PC-3 (cell line): ENCODE measurements around the gene PADI4. TPM values are rescaled to one million over a fixed set of nuclear protein-coding genes. Genes with fewer than 3 reads are reported as not detected.

ENCODE experiments used
- ATAC-seq: fragments of 200-7000 bp; cut with Tn5 transposase; 2 replicates; pipeline ENCODE4 v1.9.1; 2020; ENCODE audit warnings: mild to moderate bottlenecking, moderate library complexity
- BruUV-seq: library from RNA; stranded (reverse); fragments of 400-500 nt; replicated peaks from 2 replicates; lab custom pipeline; 2021; lab: Mats Ljungman, UMichigan
- CTCF ChIA-PET: fragments of 300-600 bp; sonication (Branson Sonifier 250); formaldehyde crosslinking; loops from one replicate; lab custom pipeline; 2022; ENCODE audit warnings: antibody characterized with exemption; lab: Charles Lee
- POLR2A ChIA-PET: fragments of 300-600 bp; sonication (Branson Sonifier 250); formaldehyde crosslinking; loops from one replicate; lab custom pipeline; 2022; ENCODE audit warnings: antibody characterized with exemption; ENCODE audit not compliant: unreplicated experiment; lab: Charles Lee
- DNase-seq: peaks from one replicate; pipeline ENCODE4 v3.0.0-alpha.2; 2015
- H2AFZ ChIP-seq: fragments of 300-600 bp; sonication (generic); 2 replicates; pipeline ENCODE4 v1.6.0; 2016; ENCODE audit warnings: antibody characterized with exemption, low read length
- H3F3A ChIP-seq: fragments of 300-600 bp; sonication (generic); one replicate; pipeline ENCODE4 v1.6.0; 2017; ENCODE audit warnings: antibody characterized with exemption, low read length, control low read depth, mild to moderate bottlenecking; ENCODE audit not compliant: unreplicated experiment
- H3K27ac ChIP-seq: fragments of 300-600 bp; sonication (generic); 2 replicates; pipeline ENCODE4 v1.5.1; 2016; ENCODE audit warnings: mild to moderate bottlenecking, low read length
- H3K27me3 ChIP-seq: fragments of 300-600 bp; sonication (generic); 2 replicates; pipeline ENCODE4 v1.6.1; 2016; ENCODE audit warnings: low read length, mixed read lengths
- H3K36me3 ChIP-seq: fragments of 300-600 bp; sonication (generic); 2 replicates; pipeline ENCODE4 v1.6.1; 2016; ENCODE audit warnings: low read depth, mixed run types, low read length, mixed read lengths
- H3K4me1 ChIP-seq: fragments of 300-600 bp; sonication (generic); 2 replicates; pipeline ENCODE4 v1.5.1; 2016; ENCODE audit warnings: low read length; ENCODE audit not compliant: insufficient read depth
- H3K4me2 ChIP-seq: fragments of 300-600 bp; sonication (generic); 2 replicates; pipeline ENCODE4 v1.6.0; 2016; ENCODE audit warnings: low read length
- H3K4me3 ChIP-seq: fragments of 300-600 bp; sonication (generic); 2 replicates; pipeline ENCODE4 v1.5.1; 2016; ENCODE audit warnings: mild to moderate bottlenecking, low read length, mixed read lengths
- H3K79me2 ChIP-seq: fragments of 300-600 bp; sonication (generic); 2 replicates; pipeline ENCODE4 v1.6.1; 2017; ENCODE audit warnings: low read length, mixed read lengths
- H3K9ac ChIP-seq: fragments of 300-600 bp; sonication (generic); 2 replicates; pipeline ENCODE4 v1.6.0; 2016; ENCODE audit warnings: mild to moderate bottlenecking, low read length
- H3K9me2 ChIP-seq: fragments of 300-600 bp; sonication (generic); replicated peaks from 2 replicates; pipeline ENCODE4 v1.6.1; 2016; ENCODE audit warnings: mixed run types, low read length, mixed read lengths
- H3K9me3 ChIP-seq: fragments of 300-600 bp; sonication (generic); 2 replicates; pipeline ENCODE4 v1.6.1; 2016; ENCODE audit warnings: low read length, mixed read lengths
- H4K20me1 ChIP-seq: fragments of 300-600 bp; sonication (generic); 2 replicates; pipeline ENCODE4 v1.6.1; 2016; ENCODE audit warnings: low read length, mixed read lengths
- EZH2 ChIP-seq: fragments of 300-600 bp; sonication (generic); IDR thresholded peaks from one replicate; pipeline ENCODE4 v1.6.1; 2017; ENCODE audit warnings: antibody characterized with exemption, mild to moderate bottlenecking, low read length; ENCODE audit not compliant: unreplicated experiment
- EZH2phosphoT487 ChIP-seq: fragments of 300-600 bp; sonication (generic); IDR thresholded peaks from 2 replicates; pipeline ENCODE4 v1.6.1; 2018; ENCODE audit warnings: mild to moderate bottlenecking, antibody characterized with exemption, low read length, borderline replicate concordance
- intact Hi-C: fragments of 100-400 bp; cut with micrococcal nuclease; formaldehyde crosslinking; loops from 2 replicates; pipeline ENCODE4 v1.9.0; 2023
- total RNA-seq: library from RNA; depleted of rRNA; stranded (reverse); fragments of >200 nt; gene quantifications from 2 replicates; pipeline ENCODE4 v1.2.3, GENCODE V29; 2014
- TF ChIP-seq, protein P1 (sequence below): fragments of 300-600 bp; sonication (generic); conservative IDR thresholded peaks from 2 replicates; pipeline ENCODE4 v1.5.1; 2017; ENCODE audit warnings: antibody characterized with exemption, low read depth, mild to moderate bottlenecking, low read length

The PADI4 gene
- total RNA-seq, 1 experiment from 2014 or later = 0.04 TPM

DNA sequence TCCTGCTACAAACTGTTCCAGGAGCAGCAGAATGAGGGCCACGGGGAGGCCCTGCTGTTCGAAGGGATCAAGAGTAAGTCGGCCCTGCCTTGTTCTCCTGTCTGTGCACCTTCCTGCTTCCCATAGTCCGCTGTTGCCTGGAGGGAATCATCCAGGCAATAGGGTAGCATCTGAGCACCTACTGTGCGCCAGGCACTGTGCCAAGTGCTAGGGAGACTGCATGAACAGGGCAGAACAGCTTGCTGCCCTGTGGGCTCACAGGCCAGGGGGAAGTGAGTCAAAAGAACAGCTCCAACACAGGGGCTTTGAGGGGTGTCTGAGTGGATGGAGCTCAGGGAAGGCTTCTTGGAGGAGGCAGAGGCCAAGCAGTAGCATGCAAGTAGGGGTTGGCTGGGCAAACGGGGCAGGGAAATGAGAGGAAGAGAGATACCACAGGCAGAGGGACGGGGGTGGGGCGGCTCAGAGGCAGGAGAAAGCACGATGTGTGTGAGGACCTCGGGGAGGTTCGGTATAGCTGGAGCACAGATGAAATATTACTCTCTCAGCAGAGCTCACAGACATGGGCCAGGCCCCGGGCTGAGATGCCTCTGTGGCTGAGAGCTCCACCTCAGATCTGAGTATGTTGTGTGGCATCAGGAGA, 48.5 kb downstream of the PADI4 start:
- no peak for TF ChIP-seq EZH2
- TF ChIP-seq EZH2phosphoT487 = no peak
- TF ChIP-seq, protein P1, sequence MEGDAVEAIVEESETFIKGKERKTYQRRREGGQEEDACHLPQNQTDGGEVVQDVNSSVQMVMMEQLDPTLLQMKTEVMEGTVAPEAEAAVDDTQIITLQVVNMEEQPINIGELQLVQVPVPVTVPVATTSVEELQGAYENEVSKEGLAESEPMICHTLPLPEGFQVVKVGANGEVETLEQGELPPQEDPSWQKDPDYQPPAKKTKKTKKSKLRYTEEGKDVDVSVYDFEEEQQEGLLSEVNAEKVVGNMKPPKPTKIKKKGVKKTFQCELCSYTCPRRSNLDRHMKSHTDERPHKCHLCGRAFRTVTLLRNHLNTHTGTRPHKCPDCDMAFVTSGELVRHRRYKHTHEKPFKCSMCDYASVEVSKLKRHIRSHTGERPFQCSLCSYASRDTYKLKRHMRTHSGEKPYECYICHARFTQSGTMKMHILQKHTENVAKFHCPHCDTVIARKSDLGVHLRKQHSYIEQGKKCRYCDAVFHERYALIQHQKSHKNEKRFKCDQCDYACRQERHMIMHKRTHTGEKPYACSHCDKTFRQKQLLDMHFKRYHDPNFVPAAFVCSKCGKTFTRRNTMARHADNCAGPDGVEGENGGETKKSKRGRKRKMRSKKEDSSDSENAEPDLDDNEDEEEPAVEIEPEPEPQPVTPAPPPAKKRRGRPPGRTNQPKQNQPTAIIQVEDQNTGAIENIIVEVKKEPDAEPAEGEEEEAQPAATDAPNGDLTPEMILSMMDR = no peak
- Histone ChIP-seq H3K9me2 (no peaks in the 10 kb centered on the region), H3K79me2 (no peaks in the 10 kb centered on the region), H3K9me3 (no peaks in the 10 kb centered on the region), H2AFZ (no peak overlapping the region), H4K20me1 (no peaks in the 10 kb centered on the region), H3K27ac (no peak overlapping the region), H3K36me3 (no peaks in the 10 kb centered on the region), H3K4me2 (no peak overlapping the region), H3K9ac (no peak overlapping the region), H3K4me3 (no peak overlapping the region), H3K27me3 (no peaks in the 10 kb centered on the region), H3F3A (no peaks in the 10 kb centered on the region), H3K4me1 (no peaks in the 10 kb centered on the region)
- POLR2A ChIA-PET = no interaction called here
- no peak for ATAC-seq
- CTCF ChIA-PET = no interaction called here
- no TSS peak for BruUV-seq
- intact Hi-C loops = no loop called here
- no peak for DNase-seq

DNA sequence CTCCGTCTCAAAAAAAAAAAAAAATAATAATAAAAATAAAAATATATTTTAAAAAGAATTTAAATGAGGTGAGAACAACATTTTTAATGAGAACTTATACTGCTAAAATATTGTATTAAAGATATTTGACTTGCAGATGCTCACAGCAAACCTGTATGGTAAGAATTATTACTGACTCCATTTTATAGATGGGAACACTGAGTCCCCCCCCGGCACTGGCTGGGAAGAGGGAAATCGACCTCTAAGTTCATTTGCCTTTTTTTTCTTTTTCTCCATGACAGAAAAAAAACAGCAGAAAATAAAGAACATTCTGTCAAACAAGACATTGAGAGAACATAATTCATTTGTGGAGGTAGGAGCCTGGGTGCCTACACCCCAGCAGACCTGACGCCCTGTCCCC, 50.6 kb downstream of the PADI4 start:
- CTCF ChIA-PET = no interaction called here
- H2AFZ ChIP-seq = no peak overlapping the region
- H3K9me3 ChIP-seq = no peaks in the 10 kb centered on the region
- no TSS peak for BruUV-seq
- no peak overlapping the region for H3K9ac ChIP-seq
- no peaks in the 10 kb centered on the region for H4K20me1 ChIP-seq
- no peaks in the 10 kb centered on the region for H3K4me1 ChIP-seq
- DNase-seq (no peak), ATAC-seq (no peak)
- no peaks in the 10 kb centered on the region for H3K27me3 ChIP-seq
- no peaks in the 10 kb centered on the region for H3K36me3 ChIP-seq
- no peak overlapping the region for H3K27ac ChIP-seq
- no peaks in the 10 kb centered on the region for H3K79me2 ChIP-seq
- TF ChIP-seq EZH2phosphoT487 (no peak), EZH2 (no peak)
- TF ChIP-seq, protein P1 = no peak
- intact Hi-C loops = no loop called here
- H3K9me2 ChIP-seq = no peaks in the 10 kb centered on the region
- H3K4me3 ChIP-seq = no peak overlapping the region
- no peak overlapping the region for H3K4me2 ChIP-seq
- POLR2A ChIA-PET = no interaction called here
- H3F3A ChIP-seq = no peaks in the 10 kb centered on the region

DNA sequence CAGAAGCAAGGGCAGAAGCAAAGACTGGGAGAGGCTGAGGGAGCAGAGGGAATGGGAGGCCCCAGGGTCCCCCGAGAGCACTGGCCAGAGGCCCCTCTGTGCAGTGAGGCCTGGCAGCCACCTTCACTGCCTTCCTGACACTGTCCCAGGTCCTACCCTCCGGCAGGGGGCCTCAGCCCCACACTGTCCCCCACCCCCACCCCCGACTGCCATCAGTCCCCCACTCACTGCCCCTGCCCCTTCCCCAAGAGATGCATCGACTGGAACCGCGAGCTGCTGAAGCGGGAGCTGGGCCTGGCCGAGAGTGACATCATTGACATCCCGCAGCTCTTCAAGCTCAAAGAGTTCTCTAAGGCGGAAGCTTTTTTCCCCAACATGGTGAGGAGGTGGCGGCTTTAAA, 51.0 kb downstream of the PADI4 start:
- Histone ChIP-seq H3K9ac (no peak overlapping the region), H3K27ac (no peak overlapping the region), H3K36me3 (no peaks in the 10 kb centered on the region), H3K27me3 (no peaks in the 10 kb centered on the region), H3K4me1 (no peaks in the 10 kb centered on the region), H2AFZ (no peak overlapping the region), H3K4me3 (no peak overlapping the region), H3K79me2 (no peaks in the 10 kb centered on the region), H3F3A (no peaks in the 10 kb centered on the region), H3K9me3 (no peaks in the 10 kb centered on the region), H3K4me2 (no peak overlapping the region), H4K20me1 (no peaks in the 10 kb centered on the region), H3K9me2 (no peaks in the 10 kb centered on the region)
- DNase-seq = no peak
- BruUV-seq = no TSS peak
- ChIA-PET POLR2A (no interaction called here), CTCF (no interaction called here)
- no peak for TF ChIP-seq EZH2phosphoT487
- no peak for TF ChIP-seq EZH2
- TF ChIP-seq, protein P1 = no peak
- ATAC-seq = no peak
- intact Hi-C loops = no loop called here
